ENCODE results near the gene UEVLD. TPM values are rescaled to one million over a fixed set of nuclear protein-coding genes. Genes with fewer than 3 reads are reported as not detected.

The UEVLD gene
- polyA plus RNA-seq, 1 donor from 2014 or later: 11.3 TPM

DNA sequence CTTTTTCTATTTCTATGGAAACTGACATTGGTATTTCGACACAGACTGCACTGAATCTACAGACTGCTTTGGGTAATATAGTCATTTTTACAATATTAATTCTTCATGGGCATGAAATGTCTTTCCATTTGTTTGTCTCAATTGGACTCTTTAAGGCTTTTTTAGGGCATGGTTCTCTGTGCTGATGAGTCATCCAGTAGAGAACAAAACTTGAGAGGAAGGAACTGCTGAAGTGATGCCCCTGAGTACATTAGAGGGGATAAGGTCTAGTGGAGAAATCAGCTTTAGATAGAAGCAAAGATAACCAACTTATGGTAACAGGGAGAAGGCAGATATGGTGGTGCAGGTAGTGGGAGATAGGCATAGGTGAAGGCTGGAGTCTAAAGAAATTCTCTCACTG, 86.9 kb downstream of the UEVLD start:
- H3K4me3 ChIP-seq (ENCODE audit: low read length): no peak overlapping the region
- no peaks in the 10 kb centered on the region for H3K79me2 ChIP-seq (replicated peaks; ENCODE audit: insufficient read depth, low read length)
- no peaks in the 10 kb centered on the region for H4K20me1 ChIP-seq (ENCODE audit: insufficient read depth)
- no peaks in the 10 kb centered on the region for H3K9me3 ChIP-seq (ENCODE audit: low read length)
- H3K36me3 ChIP-seq (ENCODE audit: insufficient read depth, low read length): peaks cover 21% of the 10 kb centered on the region
- no peak overlapping the region for H2AFZ ChIP-seq (ENCODE audit: low read depth, low read length)
- H3K27ac ChIP-seq (ENCODE audit: low read length): no peak overlapping the region
- no peaks in the 10 kb centered on the region for H3K9me2 ChIP-seq (ENCODE audit: insufficient read depth, low read length)
- H3K27me3 ChIP-seq (ENCODE audit: insufficient read depth, low read depth, low read length): no peaks in the 10 kb centered on the region
- TF ChIP-seq TAF1 (IDR thresholded peaks at IDR 0.05; ENCODE audit: low read depth) (no peak), EZH2 (IDR thresholded peaks at IDR 0.05; ENCODE audit: borderline replicate concordance, insufficient read depth, low read length, poor library complexity, severe bottlenecking) (no peak), REST (IDR thresholded peaks at IDR 0.05; ENCODE audit: borderline replicate concordance) (no peak), SMC3 (conservative IDR thresholded peaks at IDR 0.05; ENCODE audit: poor library complexity) (no peak), RAD21 (conservative IDR thresholded peaks at IDR 0.05) (no peak), POLR2AphosphoS5 (IDR thresholded peaks at IDR 0.05) (no peak), MXI1 (conservative IDR thresholded peaks at IDR 0.05; ENCODE audit: poor library complexity, severe bottlenecking) (no peak), EP300 (conservative IDR thresholded peaks at IDR 0.05; ENCODE audit: poor library complexity, severe bottlenecking) (no peak)
- TF ChIP-seq, protein P1, sequence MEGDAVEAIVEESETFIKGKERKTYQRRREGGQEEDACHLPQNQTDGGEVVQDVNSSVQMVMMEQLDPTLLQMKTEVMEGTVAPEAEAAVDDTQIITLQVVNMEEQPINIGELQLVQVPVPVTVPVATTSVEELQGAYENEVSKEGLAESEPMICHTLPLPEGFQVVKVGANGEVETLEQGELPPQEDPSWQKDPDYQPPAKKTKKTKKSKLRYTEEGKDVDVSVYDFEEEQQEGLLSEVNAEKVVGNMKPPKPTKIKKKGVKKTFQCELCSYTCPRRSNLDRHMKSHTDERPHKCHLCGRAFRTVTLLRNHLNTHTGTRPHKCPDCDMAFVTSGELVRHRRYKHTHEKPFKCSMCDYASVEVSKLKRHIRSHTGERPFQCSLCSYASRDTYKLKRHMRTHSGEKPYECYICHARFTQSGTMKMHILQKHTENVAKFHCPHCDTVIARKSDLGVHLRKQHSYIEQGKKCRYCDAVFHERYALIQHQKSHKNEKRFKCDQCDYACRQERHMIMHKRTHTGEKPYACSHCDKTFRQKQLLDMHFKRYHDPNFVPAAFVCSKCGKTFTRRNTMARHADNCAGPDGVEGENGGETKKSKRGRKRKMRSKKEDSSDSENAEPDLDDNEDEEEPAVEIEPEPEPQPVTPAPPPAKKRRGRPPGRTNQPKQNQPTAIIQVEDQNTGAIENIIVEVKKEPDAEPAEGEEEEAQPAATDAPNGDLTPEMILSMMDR (IDR thresholded peaks at IDR 0.05; ENCODE audit: poor library complexity, severe bottlenecking): no peak
- H3K4me2 ChIP-seq (ENCODE audit: low read length): no peak overlapping the region
- no peak overlapping the region for H3K9ac ChIP-seq (ENCODE audit: low read length)
- H3F3A ChIP-seq (ENCODE audit: insufficient read depth, low read length, poor library complexity, severe bottlenecking): no peaks in the 10 kb centered on the region

- peaks cover 21% of the 10 kb centered on the region for H3K36me3 ChIP-seq (ENCODE audit: insufficient read depth, low read length)
- no peak overlapping the region for H3K4me2 ChIP-seq (ENCODE audit: low read length)
- no peak overlapping the region for H3K4me3 ChIP-seq (ENCODE audit: low read length)
- H3K27ac ChIP-seq (ENCODE audit: low read length): no peak overlapping the region
- no peak overlapping the region for H3K9ac ChIP-seq (ENCODE audit: low read length)
- TF ChIP-seq RAD21 (conservative IDR thresholded peaks at IDR 0.05): no peak
- no peak for TF ChIP-seq SMC3 (conservative IDR thresholded peaks at IDR 0.05; ENCODE audit: poor library complexity)
- TF ChIP-seq MXI1 (conservative IDR thresholded peaks at IDR 0.05; ENCODE audit: poor library complexity, severe bottlenecking): no peak
- TF ChIP-seq POLR2AphosphoS5 (IDR thresholded peaks at IDR 0.05): no peak
- TF ChIP-seq, protein P1 (IDR thresholded peaks at IDR 0.05; ENCODE audit: poor library complexity, severe bottlenecking): no peak
- TF ChIP-seq REST (IDR thresholded peaks at IDR 0.05; ENCODE audit: borderline replicate concordance): no peak
- no peak for TF ChIP-seq TAF1 (IDR thresholded peaks at IDR 0.05; ENCODE audit: low read depth)
- TF ChIP-seq EP300 (conservative IDR thresholded peaks at IDR 0.05; ENCODE audit: poor library complexity, severe bottlenecking): no peak
- no peak for TF ChIP-seq EZH2 (IDR thresholded peaks at IDR 0.05; ENCODE audit: borderline replicate concordance, insufficient read depth, low read length, poor library complexity, severe bottlenecking)
- H3F3A ChIP-seq (ENCODE audit: insufficient read depth, low read length, poor library complexity, severe bottlenecking): no peaks in the 10 kb centered on the region
- H3K79me2 ChIP-seq (replicated peaks; ENCODE audit: insufficient read depth, low read length): no peaks in the 10 kb centered on the region
- no peaks in the 10 kb centered on the region for H3K9me2 ChIP-seq (ENCODE audit: insufficient read depth, low read length)
- no peaks in the 10 kb centered on the region for H3K9me3 ChIP-seq (ENCODE audit: low read length)
- H2AFZ ChIP-seq (ENCODE audit: low read depth, low read length): no peak overlapping the region
- no peaks in the 10 kb centered on the region for H3K27me3 ChIP-seq (ENCODE audit: insufficient read depth, low read depth, low read length)
- no peaks in the 10 kb centered on the region for H4K20me1 ChIP-seq (ENCODE audit: insufficient read depth)
Measured at GRCh38 chr11:18498039-18498438, 90.5 kb downstream of the UEVLD start.
